Bronchial epithelial cell (primary cell): ENCODE results near the gene TEX13D. TPM values are rescaled to one million over a fixed set of nuclear protein-coding genes. Genes with fewer than 3 reads are reported as not detected.
"Not testable (repeated sequence)": the region's sequence is repeated elsewhere in the genome, so short reads cannot be mapped to it uniquely, and the experiment has no call there.

Experiments used
- DNase-seq: peaks from one replicate; pipeline ENCODE4 v3.0.0-alpha.2; 2010; ENCODE audit warnings: low read depth
- FAIRE-seq: peaks from 2 replicates; lab custom pipeline; 2011; peaks lifted over from hg19 to GRCh38; lab: Jason Lieb, UNC
- H3K27me3 ChIP-seq: 2 replicates; pipeline ENCODE4 v1.5.1; 2011; ENCODE audit warnings: low read length; ENCODE audit not compliant: control insufficient read depth, insufficient read depth
- H3K36me3 ChIP-seq: 2 replicates; pipeline ENCODE4 v1.5.1; 2011; ENCODE audit warnings: low read length; ENCODE audit not compliant: control insufficient read depth, insufficient read depth
- H3K4me3 ChIP-seq: 2 replicates; pipeline ENCODE4 v1.5.1; 2011; ENCODE audit warnings: mild to moderate bottlenecking, low read depth, low read length, control low read depth
- total RNA-seq: library from RNA; depleted of rRNA; stranded (reverse); fragments of >200 nt; gene quantifications from 2 replicates; pipeline ENCODE4 v1.2.1, GENCODE V29; 2014
- TF ChIP-seq, protein P1 (sequence below): IDR thresholded peaks from 2 replicates; pipeline ENCODE4 v1.5.1; 2011; ENCODE audit warnings: mild to moderate bottlenecking, moderate library complexity, low read length, control low read depth, inconsistent platforms; ENCODE audit not compliant: insufficient read depth, severe bottlenecking

TEX13D gene
- not detected in 2 replicates for total RNA-seq

DNA sequence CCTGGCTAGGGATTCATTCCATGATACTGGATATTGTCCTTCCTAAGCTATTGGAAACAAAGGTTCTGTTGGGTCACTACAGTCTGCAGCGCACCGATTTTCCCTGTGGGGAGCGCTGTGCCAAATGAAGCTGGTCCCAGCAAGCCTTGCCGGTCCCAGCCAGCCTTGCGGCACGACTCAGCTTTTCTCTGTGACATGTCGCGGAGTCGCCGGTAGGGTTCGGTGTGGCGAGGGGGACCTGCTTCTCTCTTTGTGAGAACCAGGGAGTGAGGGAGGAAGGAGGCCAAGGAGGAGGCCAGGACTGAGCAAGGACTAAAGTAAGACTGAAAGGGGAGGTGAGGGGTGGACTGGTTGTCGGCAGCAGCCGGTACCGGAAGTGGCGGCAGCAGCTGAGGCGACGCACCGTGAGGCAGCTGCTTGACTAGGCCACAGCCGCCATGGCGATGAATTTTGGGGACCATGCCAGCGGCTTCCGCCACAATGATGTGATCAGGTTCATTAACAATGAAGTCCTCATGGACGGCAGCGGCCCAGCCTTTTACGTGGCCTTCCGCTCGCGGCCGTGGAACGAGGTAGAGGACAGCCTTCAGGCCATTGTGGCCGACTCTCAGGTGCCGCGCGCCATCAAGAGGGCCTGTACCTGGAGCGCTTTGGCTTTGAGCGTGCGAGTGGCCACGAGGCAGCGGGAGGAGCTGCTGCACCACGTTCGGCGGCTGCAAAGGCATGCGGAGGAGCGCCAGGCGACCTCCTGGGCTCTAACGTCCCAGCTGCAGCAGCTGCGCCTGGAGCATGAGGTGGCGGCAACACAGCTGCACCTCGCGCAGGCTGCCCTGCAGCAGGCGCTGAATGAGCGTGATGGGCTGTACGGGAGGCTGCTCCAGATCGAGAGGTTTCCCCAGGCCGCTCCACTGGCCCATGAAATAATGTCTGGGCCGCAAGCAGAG, at the start of gene TEX13D:
TEX13D (plus strand) TSS at position 180 of the 944 bp plus-strand sequence; CDS start at position 438, 258 bp downstream.
- DNase-seq = no peak
- FAIRE-seq = no peak
- TF ChIP-seq, protein P1, sequence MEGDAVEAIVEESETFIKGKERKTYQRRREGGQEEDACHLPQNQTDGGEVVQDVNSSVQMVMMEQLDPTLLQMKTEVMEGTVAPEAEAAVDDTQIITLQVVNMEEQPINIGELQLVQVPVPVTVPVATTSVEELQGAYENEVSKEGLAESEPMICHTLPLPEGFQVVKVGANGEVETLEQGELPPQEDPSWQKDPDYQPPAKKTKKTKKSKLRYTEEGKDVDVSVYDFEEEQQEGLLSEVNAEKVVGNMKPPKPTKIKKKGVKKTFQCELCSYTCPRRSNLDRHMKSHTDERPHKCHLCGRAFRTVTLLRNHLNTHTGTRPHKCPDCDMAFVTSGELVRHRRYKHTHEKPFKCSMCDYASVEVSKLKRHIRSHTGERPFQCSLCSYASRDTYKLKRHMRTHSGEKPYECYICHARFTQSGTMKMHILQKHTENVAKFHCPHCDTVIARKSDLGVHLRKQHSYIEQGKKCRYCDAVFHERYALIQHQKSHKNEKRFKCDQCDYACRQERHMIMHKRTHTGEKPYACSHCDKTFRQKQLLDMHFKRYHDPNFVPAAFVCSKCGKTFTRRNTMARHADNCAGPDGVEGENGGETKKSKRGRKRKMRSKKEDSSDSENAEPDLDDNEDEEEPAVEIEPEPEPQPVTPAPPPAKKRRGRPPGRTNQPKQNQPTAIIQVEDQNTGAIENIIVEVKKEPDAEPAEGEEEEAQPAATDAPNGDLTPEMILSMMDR = no peak
- Histone ChIP-seq H3K36me3 (no peaks in the 10 kb centered on the region), H3K4me3 (no peak within 1 kb of the TSS), H3K27me3 (no peaks in the 10 kb centered on the region)

DNA sequence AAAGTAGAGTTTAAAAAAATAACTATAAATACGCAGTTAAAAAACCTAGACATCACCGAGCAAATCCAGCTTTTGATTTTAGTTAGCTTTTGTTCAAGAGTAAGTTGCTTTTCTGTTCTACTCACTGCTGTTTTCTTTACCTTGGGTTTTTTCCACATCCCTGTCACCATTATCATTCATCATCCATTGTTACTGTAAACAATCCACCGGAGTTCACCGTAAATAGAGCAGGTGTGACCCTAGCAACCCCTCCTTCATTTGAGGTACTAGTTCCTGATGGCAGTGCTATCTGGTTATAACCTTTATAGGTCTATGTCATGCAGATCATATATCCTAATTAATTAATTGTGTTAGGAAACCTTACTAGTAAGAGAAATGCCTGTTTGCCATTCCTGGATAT, 43.0 kb upstream of the TEX13D start:
- TF ChIP-seq, protein P1 = no peak
- no peak for DNase-seq
- Histone ChIP-seq H3K36me3 (no peaks in the 10 kb centered on the region), H3K4me3 (no peak overlapping the region), H3K27me3 (no peaks in the 10 kb centered on the region)
- FAIRE-seq = no peak

DNA sequence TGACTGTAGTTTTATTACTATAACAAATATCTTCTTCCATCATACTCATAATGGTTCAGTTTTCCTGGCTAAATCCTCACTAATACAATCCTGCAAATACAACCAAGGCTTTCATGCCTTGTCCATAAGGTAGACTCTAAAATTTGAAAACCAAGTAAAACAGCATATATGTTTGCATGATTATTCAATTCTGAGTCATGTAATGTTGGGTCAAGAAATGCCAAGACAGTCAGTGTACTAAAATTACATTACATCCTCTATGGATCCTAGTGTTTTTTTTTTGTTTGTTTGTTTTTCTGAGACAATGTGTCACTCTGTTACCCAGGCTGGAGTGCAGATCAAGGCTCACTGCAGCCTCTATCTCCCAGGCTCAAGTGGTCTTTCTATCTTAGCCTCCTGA, 38.6 kb upstream of the TEX13D start:
- DNase-seq = peak; percentile 58
- no peaks in the 10 kb centered on the region for H3K27me3 ChIP-seq
- H3K36me3 ChIP-seq = no peaks in the 10 kb centered on the region
- TF ChIP-seq, protein P1 = no peak
- no peak for FAIRE-seq
- no peak overlapping the region for H3K4me3 ChIP-seq

DNA sequence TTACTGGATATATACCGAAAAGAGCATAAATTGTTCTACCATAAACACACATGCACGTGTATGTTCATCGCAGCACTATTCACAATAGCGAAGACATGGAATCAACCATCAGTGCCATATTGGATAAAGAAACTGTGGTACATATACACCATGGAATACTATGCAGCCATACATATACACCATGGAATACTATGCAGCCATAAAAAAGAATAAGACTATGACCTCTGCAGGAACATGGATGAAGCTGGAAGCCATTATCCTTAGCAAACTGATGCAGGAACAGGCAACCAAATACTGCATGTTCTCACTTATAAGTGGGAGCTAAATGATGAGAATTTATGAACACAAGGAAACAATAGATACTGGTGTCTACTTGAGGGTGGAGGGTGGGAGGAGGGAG, 33.1 kb upstream of the TEX13D start:
- not testable (repeated sequence) for H3K4me3 ChIP-seq, FAIRE-seq, DNase-seq, H3K36me3 ChIP-seq, H3K27me3 ChIP-seq

DNA sequence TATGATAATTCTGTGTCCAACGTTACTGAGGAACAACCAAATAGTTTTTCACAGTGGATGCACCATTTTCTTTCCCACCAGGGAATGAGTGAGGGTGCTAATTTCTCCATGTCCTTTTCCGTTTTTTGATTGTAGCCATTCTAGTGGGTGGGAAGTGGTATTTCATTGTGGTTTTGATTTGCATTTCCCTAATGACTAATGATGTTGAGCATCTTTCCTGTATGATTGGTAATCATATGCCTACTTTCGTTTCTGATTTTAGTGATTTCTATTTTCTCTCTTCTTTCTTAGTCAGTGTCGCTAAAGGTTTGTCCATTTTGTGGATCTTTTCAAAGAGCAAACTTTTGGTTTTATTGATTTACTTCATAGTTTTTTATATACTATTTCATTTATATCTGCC, 32.1 kb upstream of the TEX13D start:
- no peak for FAIRE-seq

DNA sequence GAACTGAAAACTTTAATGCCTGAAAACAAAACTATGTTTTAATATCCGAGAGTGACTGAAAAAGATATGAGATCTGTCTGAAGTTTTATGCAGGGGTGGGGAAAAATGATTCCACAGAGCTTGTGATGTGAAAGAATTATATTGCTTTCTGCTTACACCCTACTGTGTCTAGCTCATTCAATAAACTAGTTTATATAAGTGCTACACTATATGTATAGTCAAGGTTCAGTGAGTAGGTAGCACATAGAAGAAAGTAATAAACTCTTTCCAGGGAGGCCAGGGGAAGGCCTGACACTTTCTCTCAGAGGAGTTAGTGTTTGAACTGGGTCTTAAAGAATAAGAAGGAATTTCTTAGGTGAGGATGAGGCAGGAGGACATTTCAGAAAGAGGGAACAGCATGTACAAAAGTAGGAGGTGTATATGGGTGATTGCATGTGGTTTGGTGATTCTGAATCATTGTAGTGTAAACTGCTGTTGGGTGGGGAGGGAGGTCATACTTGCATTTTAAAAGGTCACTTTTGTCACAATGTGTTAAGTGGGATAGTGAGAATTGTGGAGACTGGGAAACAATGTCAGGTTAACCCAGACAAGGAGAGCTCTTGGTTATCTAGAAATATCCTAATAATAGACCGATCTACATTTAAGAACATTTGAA, 25.1 kb upstream of the TEX13D start:
- no peak for DNase-seq
- Histone ChIP-seq H3K27me3 (no peaks in the 10 kb centered on the region), H3K4me3 (no peak overlapping the region), H3K36me3 (no peaks in the 10 kb centered on the region)
- TF ChIP-seq, protein P1 = no peak
- FAIRE-seq = no peak

More for the DNA sequence above, 32.1 kb upstream of the TEX13D start:
- no peaks in the 10 kb centered on the region for H3K36me3 ChIP-seq
- no peak for DNase-seq
- no peaks in the 10 kb centered on the region for H3K27me3 ChIP-seq
- H3K4me3 ChIP-seq = no peak overlapping the region
- TF ChIP-seq, protein P1 = no peak
